ENCODE measurements around the gene KSR2.
"Not testable (repeated sequence)": the region's sequence is repeated elsewhere in the genome, so short reads cannot be mapped to it uniquely, and the experiment has no call there.

KSR2 gene

DNA sequence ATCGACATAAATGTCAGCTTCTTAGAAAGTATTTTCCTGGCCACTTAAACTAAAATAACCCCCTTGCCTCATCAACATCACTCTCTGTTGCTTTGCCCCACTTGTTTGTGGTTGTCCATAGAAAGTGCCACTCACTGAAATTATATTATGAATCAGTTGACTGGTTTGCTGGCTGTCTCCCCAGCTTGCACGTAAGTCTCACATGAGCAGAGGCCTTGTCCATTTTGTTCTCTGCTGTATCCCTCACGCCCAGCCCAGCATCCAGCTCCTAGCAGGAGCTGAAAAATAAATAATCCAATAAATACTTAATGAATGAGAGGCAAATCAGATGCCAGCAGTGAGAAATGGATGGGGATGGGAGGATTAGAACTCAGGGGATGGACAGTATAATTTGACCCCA, 159.3 kb downstream of the KSR2 start:
- DNase-seq: no peak

DNA sequence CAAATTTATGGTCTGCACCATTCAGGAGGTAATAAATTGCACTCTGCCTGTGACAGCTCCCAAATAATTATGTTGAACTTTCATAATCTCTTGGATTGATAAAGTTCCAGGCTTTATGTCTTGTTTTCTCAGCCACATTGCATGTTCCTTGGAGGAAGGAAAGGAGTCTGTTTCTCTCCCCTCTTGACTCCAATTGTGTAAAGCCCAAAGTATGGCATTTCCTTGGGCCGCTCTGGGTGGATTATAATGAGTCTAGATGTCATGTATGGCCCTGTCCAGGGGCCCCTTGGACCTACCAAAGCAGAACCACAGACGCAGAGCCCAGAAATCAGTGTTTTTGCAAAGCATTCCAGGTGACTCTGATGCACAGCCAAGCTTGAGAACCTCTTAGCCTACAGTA, 160.8 kb downstream of the KSR2 start:
- DNase-seq: no peak

DNA sequence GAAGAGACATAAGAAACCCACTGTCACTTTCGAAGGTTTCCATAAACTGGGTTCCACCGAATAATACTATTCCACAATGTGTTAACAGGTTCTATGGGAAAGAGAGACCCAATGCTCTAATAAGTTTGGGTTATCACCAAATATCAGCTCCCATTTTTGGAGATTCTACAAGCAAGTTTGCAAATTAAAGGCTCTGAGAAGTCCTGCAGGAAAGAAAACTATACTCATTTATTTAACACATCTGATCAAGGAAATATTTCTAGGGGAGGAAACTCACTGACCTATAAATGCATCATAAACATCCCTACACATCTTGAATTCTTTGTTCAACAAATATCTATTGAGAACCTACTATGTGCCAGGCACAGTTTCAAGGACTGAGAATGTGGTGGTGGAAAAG, 161.4 kb downstream of the KSR2 start:
- no peak for DNase-seq

DNA sequence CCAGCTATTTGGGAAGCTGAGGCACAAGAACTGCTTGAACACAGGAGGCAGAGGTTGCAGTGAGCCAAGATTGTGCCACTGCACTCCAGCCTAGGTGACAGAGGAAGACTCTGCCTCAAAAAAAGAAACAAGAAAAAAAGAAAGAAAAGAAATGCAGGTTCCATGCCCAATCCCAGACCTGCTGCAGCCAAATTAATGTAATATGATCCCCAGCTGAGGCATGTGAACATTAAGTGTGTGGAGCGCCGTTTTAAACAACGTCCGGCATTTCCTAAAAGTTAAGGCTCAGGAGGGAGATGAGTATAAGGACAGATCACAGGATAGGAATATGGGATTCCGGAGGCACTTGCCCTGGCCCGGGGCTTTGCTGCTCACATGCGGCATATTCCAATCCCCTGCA, 162.9 kb downstream of the KSR2 start:
- no peak for DNase-seq

DNA sequence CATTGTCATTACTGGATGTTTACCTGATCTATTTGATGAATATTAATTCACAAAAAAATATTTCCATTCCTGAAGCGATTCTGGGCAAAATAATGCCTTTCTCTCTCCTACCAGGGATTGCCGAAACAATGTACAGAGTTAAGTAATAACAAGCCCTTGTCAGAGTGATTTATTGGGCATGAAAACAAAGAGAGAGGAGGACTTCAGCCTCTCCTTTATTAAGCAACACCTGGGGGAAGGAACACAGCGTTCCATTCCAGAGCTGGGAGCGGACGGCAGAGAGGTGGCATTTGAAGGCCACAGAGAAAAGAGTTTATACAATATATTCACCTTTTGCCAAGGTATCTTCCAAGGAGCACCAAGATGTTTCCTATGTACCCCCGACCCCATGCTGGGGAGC, 165.8 kb downstream of the KSR2 start:
- DNase-seq: no peak

DNA sequence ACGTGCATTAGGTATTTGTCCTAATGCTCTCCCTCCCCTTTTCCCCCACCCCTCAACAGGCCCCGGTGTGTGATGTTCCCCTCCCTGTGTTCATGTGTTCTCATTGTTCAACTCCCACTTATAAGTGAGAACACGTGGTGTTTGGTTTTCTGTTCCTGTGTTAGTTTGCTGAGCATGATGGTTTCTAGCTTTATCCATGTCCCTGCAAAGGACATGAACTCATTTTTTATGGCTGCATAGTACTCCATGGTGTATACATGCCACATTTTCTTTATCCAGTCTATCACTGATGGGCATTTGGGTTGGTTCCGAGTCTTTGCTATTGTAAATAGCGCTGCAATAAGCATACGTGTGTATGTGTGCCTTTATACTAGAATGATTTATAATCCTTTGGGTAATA, 168.1 kb downstream of the KSR2 start:
- not testable (repeated sequence) for DNase-seq

DNA sequence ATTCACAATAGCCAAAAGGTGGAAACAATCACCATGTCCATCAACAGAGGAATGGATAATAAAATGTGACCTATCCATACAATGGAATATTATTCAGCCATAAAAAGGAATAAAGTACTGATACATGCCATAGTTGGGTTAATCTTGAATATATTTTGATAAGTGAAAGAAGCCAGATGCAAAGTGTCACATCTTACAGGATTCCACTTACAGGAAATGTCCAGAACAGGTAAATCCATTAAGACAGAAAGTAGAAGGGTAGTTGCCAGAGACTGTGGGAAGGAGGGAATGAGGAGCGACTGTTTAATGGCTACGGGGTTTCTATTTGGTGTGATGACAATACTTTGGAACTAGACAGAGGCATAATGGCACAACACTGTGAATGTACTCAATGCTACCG, 171.6 kb downstream of the KSR2 start:
- DNase-seq: no peak

DNA sequence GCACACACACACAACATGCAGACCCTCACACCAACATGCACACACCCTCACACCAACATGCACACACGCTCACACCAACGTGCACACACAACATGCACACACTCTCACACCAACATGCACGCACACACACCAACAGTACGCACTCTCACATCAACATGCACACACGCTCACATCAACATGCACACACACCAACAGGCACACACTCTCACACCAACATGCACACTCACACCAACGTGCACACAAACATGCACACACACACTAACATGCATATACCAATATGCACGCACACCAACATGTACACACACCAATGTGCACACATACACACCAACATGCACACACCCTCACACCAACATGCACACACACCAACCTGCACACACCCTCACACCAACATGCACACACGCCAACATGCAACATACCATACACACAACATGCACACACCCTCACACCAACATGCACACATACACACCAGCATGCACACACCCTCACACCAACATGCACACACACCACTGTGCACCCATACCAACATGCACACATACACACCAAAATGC, 175.8 kb downstream of the KSR2 start:
- no peak for DNase-seq

DNA sequence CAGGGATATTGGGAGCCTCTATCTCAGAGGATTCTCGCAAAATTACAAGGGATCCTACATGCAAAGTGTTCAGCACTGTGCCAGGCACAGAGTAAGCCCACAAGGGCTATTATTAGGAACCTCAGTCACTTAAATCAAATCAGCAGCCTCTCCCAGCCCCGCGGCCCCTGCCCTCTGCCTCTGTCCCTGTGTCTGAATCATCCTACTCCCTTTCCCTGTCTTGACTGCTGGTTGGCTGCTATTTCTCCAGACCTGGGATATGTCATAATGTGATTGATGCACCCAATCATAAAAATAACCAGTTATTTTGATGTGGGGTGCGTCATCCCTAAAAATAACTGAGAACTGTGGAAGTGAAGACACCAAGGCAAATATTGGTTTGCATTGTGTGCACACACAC, 176.3 kb downstream of the KSR2 start:
- DNase-seq: no peak

DNA sequence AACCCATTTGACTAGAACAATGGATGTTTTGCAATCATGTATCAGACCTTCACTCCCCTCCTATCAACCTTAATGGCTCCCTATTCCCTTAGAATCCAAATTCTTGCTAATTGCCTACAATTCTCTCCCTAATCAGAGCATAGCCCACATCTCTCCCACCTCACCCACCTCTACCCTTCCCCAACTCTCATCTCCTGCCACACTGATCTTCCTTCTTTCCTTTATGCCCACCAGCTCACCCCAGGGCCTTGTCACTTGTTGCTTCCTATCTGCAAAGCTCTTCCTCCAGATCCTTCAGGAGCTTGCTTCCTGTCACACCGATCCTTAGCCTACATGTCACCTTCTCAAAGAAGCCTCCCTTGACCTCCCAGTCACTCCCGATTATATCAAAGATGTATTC, 177.8 kb downstream of the KSR2 start:
- no peak for DNase-seq

DNA sequence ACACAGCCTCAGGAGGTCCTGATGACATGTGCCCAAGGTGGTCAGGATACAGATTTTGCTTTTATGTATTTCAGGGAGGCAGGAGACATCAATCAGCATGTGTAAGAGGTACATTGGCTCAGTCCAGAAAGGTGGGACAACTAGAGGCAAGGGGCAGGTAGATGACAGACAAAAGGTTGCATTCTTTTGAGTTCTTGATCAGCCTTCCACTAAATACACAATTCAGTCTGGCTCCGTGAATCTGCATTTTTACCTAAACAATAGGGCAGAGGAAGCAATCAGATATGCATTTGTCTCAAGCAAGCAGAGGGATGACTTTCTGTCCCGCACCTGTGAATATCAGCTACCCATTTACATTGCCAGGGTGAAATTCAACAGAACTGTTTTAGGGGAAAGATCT, 178.6 kb downstream of the KSR2 start:
- no peak for DNase-seq

DNA sequence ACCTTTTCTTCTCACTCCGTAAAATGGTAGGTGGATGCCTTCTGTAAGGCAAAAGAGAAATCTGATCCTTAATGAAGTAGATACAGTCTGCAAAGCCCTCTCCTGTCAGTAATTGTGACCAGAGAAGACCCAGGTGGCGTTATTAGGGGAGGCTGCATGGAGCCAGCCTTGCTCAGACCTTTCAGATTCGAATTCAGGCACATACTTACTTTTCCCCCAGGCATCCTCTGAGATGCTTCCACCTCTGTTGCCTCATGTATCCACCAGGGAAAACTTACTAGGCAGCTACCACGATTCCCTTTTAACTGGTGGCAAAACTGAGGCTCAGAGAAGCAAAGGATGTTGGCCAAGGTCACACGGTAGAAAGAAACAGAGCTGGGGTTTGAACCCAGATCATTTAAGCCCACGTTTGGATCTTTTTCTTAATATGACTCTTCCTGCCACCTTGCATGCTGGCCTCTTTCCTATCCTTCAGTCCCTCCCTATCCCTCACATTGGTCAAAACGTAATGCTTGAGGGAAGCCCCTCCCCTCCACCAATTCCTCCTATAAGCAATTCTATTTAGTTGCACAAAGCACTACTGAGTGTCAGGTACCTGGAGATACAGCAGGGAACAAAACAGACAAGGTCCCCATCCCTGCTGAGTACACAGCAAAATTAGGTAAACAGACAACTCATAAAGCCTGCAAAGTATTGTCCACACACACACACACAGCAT, 179.4 kb downstream of the KSR2 start:
- no peak for DNase-seq

DNA sequence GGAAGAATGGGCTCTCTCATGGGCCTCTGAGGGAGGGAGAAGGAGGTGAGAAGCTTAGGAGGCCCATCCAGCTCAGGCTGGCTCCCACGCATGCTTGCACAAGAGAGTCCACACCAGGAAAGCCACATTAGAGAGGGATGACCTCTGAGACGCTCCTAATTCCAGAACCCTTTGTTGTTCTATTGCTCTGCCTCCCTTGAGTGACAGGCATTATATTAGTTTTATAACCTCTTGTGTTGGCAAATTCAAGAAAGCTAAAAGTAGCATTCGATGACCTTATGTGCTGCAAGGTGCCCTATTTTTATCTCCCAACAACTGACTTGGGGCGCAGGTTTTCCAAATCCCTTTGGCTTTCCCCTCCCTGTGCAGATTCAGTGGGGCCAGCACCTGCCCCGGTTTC, 190.1 kb downstream of the KSR2 start:
- DNase-seq: no peak

DNA sequence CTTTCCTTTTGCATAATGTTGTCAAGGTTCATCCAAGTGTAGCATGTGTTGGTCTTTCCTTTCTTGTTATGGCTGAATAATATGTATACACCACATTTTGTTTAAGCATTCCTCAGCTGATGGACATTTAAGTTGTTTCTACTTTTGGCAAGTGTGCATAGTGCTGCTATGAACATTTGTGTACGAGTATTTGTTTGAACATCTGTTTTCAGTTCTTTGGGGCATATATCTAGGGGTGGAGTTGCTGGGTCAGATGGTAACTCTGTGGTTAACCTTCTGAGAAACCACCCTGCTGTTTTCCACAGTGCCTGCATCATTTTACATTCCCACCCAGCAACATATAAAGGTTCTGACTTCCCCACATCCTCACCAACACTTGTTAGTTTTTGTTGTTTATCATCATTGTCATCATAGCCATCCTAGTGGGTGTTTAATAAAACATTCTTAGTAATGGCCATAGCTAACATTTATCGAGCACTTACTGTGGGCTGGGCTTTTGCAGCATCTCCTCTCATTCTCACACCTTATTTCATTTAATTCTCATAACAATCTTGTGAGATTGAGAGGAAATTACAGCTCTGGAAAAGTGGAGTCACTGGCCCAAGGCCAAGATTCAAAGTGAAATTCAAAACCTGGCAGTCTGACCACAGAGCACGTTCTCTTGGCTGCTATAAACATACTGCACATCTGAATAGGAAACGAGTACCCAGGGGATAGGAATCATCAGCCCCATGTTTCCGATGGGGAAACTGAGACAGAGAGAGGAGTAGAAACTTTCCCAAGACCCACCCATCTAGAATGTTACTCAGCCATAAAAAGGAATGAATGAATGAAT, 193.6 kb downstream of the KSR2 start:
- DNase-seq: no peak

DNA sequence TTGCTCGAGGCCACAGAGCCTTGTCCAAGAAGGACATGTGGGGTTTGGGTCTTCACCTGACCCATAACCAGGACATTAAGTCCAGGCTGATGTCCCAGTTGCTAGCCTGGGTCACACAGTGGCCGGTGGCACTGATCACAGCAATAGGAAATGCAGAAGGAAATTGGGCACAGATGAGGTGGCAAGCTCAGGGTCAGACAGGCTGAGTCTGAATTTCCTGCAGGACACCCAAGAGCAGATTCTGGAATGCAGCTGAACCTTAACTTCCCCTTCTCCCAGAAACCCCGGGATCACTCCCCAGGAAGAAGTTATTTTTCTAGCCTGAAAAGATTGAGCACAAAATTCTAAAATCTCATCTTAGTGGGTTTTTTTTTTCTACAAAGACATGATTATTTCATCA, 199.9 kb downstream of the KSR2 start:
- no peak for DNase-seq

DNA sequence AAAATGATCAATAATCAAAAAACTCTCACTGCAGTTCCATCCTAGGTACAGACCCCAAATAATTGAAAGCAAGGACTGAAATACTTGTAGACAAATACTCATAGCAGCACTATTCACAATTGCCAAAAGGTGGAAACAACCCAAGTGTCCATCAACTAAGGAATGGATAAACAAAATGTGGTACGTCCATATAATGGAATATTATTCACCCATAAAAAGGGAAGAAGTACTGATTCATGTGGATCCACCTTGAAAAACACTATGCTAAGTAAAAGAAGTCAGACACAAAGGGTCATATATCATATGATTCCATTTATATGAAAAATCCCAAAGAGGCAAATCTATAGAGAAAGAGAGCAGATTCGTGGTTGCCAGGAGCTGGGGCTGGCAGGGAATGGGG, 202.8 kb downstream of the KSR2 start:
- no peak for DNase-seq

DNA sequence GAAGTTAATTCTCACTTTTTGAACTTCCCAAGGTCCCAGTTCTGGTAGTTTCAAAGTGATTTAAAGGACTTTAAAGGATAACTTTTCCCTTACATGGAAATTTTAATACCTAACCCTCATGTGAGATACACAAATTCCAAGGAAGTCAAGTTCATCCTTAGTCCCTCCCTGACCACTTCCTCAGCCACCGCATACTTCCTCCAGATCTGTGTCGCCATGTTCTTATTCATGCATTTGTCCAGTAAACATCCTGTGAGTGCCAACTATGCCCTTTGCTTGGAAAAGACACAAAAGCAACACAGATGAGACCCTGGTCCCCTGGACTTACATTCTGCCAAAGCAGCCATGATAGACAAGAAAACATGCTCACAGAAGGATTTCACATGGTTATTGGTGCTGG, 206.6 kb downstream of the KSR2 start:
- DNase-seq: no peak

DNA sequence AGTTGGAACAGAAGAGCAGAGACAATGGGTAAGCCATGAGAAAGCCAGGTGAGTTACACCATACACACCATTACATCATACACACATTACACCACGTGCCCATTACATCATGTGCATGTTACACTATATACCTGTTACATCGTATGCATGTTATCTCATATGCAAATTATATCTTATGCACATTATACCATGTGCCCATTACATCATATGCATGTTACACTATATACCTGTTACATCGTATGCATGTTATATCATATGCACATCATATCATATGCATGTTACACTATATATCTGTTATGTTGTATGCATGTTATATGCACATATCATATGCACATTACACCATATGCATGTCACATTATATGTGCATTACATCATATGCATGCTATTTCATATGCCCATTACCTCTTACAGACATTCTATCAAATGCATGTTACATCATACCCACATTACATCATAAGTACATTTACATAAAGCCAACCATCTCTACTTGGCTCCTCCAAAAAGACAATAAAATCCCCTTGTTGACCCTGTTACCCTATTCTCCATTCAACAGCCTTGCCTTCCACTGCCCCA, 207.2 kb downstream of the KSR2 start:
- DNase-seq: no peak

DNA sequence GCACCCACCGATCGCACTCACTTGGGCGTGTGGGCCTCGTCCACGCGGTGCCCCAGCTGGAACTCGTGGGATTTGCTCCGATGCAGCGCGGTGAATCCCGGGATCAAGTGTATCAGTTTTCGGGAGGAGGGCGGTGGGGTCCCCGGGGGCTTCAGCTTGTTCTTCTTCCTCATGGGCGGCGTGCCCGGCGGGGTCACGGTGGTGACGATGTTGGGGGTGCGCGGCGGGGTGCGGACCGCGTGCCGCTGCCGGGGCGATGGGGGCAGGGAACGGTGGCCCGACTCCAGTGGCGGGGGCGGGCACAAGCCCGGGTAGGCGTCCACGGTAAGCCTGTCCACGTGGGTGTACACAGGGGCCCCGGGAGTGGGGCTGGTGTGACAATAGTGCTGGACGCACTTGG, 207.8 kb downstream of the KSR2 start:
- no peak for DNase-seq

DNA sequence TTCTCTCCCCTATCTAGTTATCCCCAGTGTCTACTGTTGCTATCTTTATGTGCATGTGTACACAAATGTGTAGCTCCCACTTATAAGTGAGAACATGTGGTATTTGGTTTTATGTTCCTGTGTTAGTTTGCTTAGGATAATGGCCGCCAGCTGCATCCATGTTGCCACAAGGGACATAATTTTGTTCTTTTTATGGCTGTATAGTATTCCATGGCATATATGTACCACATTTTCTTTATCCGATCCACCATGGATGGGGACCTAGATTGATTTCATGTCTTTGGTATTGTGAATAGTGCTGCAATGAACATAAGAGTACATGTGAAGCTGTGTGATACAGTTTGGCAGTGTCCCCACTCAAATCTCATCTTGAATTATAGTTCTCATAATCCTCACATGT, 218.1 kb downstream of the KSR2 start:
- DNase-seq: no peak

DNA sequence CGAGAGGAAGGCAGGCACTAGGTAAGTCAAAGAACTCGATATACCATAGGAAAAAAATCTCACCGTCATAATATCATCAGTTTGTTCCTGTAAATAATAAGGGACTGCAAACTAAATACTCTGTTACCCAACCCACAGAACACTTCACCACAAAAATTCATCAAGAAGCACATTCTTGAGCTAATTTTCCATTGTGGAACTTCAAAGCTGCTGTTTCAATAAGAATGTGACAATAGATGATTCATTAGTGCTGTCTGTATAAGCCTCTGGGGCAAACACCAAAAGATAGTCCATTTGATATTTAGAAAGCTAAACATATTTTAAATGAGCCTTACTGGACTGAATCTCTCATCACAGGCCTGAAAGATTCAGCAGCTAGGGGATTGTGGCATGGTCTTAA, 219.4 kb downstream of the KSR2 start:
- no peak for DNase-seq

DNA sequence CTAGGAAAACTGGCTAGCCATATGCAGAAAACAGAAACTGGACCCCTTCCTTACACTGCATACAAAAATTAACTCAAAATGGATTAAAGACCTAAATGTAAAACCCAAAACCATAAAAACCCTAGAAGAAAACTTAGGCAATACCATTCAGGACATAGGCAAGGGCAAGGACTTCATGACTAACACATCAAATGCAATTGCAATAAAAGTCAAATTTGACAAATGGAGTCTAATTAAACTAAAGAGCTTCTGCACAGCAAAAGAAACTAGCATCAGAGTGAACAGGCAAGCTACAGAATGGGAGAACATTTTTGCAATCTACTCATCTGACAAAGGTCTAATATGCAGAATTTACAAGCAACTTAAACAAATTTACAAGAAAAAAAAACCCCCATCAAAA, 222.4 kb downstream of the KSR2 start:
- not testable (repeated sequence) for DNase-seq

DNA sequence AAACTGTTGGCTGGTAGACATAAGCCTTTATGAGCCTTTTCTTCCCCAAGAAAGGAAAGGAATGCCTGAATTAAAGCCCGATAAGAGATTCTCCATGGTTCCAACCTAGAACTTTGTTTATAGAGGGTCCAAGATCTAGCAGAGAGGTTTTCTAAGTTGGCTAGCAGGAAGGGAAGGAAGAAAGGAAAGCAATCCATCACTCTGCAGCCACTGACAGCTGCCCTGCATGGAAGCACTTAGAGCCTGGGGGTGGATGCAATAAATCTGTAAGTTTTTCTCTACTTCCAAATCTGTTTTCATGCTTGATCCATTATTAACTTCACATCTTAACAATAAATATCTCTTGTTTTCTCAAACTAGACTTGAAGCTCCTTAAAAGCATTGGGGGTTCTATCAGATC, 224.4 kb downstream of the KSR2 start:
- DNase-seq: no peak

DNA sequence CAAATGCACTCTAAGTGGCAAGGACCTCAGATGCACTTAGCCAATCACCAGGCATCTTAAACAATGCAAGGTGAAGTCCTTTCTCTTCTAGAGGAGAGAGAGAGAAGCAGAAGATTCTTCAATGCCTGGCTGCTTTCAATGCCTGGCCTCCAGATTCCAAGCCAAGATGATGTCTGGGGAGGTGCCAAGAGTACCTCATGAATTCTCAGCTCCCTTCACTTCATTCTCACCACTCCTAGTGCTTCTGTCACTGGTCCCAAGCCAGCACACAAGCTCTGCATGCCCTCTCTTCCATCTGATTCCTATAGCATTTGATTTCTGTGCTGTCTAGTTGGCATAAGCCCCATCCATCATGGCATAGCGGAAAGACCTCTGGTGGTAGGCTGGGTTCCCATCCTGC, 225.0 kb downstream of the KSR2 start:
- DNase-seq: no peak
